ENCODE measurements around the gene MALT1. TPM values are rescaled to one million over a fixed set of nuclear protein-coding genes. Genes with fewer than 3 reads are reported as not detected.

The MALT1 gene
- total RNA-seq, 1 experiment from 2014 or later, result 34.0 TPM

GRCh38 chr18:58723810-58724602, 52.7 kb downstream of the MALT1 start:
- no TSS peak for BruUV-seq (replicated peaks)
- intact Hi-C loops (cut with micrococcal nuclease; ENCODE audit: unreplicated experiment), result no loop called here
- in situ Hi-C loops (cut with HindIII; ENCODE audit: low pct_unique_long_range_greater_than_20kb, low sequenced_read_pairs), result no loop called here
- CTCF ChIA-PET, result interaction anchor here (0.6 kb wide), 1 partner anchor 199 kb away, joined by 12 read pairs; no protein-coding TSS in a partner anchor
- Histone ChIP-seq H3K36me3 (ENCODE audit: control insufficient read depth, insufficient read depth, low read length) (no peaks in the 10 kb centered on the region), H3K4me1 (ENCODE audit: control insufficient read depth, insufficient read depth, low read length) (no peaks in the 10 kb centered on the region), H3K9me3 (ENCODE audit: control insufficient read depth, insufficient read depth, low read depth, low read length) (no peaks in the 10 kb centered on the region), H3K4me3 (ENCODE audit: low read depth in 2 of 2, low read length in 2 of 2) (no peak overlapping the region), H3K27me3 (ENCODE audit: control insufficient read depth, insufficient read depth, low read length) (no peaks in the 10 kb centered on the region), H3K27ac (ENCODE audit: low read length) (no peak overlapping the region)
- ATAC-seq (no peak), DNase-seq (ENCODE audit: low read depth, low spot score) (no peak)
- POLR2A ChIA-PET, result no interaction called here
- no peak for TF ChIP-seq REST (IDR thresholded peaks at IDR 0.05; ENCODE audit: insufficient read depth in 1 of 2, low read depth in 2 of 2, low read length in 1 of 2)
- no peak for TF ChIP-seq POLR2AphosphoS5 (IDR thresholded peaks at IDR 0.05; ENCODE audit: low read depth, low read length)
- no peak for TF ChIP-seq TCF7L2 (IDR thresholded peaks at IDR 0.05; ENCODE audit: low read depth, low read length)
- TF ChIP-seq CTCF (IDR thresholded peaks at IDR 0.05), result no peak
- no peak for TF ChIP-seq SIN3A (IDR thresholded peaks at IDR 0.05; ENCODE audit: borderline replicate concordance, insufficient read depth, low read depth, low read length)

GRCh38 chr18:58726671-58727070, 55.4 kb downstream of the MALT1 start:
- no peaks in the 10 kb centered on the region for H3K36me3 ChIP-seq (ENCODE audit: control insufficient read depth, insufficient read depth, low read length)
- no peaks in the 10 kb centered on the region for H3K9me3 ChIP-seq (ENCODE audit: control insufficient read depth, insufficient read depth, low read depth, low read length)
- H3K27ac ChIP-seq (ENCODE audit: low read length), result no peak overlapping the region
- no TSS peak for BruUV-seq (replicated peaks)
- no peaks in the 10 kb centered on the region for H3K4me1 ChIP-seq (ENCODE audit: control insufficient read depth, insufficient read depth, low read length)
- CTCF ChIA-PET, result no interaction called here
- no peak overlapping the region for H3K4me3 ChIP-seq (ENCODE audit: low read depth in 2 of 2, low read length in 2 of 2)
- ATAC-seq (no peak), DNase-seq (ENCODE audit: low read depth, low spot score) (no peak)
- in situ Hi-C loops (cut with HindIII; ENCODE audit: low pct_unique_long_range_greater_than_20kb, low sequenced_read_pairs) (no loop called here), intact Hi-C loops (cut with micrococcal nuclease; ENCODE audit: unreplicated experiment) (no loop called here)
- no peak for TF ChIP-seq TCF7L2 (IDR thresholded peaks at IDR 0.05; ENCODE audit: low read depth, low read length)
- no peak for TF ChIP-seq POLR2AphosphoS5 (IDR thresholded peaks at IDR 0.05; ENCODE audit: low read depth, low read length)
- no peak for TF ChIP-seq REST (IDR thresholded peaks at IDR 0.05; ENCODE audit: insufficient read depth in 1 of 2, low read depth in 2 of 2, low read length in 1 of 2)
- TF ChIP-seq SIN3A (IDR thresholded peaks at IDR 0.05; ENCODE audit: borderline replicate concordance, insufficient read depth, low read depth, low read length), result no peak
- no peak for TF ChIP-seq CTCF (IDR thresholded peaks at IDR 0.05)
- POLR2A ChIA-PET, result no interaction called here
- no peaks in the 10 kb centered on the region for H3K27me3 ChIP-seq (ENCODE audit: control insufficient read depth, insufficient read depth, low read length)
